HUES48 (cell line): ENCODE measurements around the gene MC5R.
"Not testable (repeated sequence)": the region's sequence is repeated elsewhere in the genome, so short reads cannot be mapped to it uniquely, and the experiment has no call there.

ENCODE experiments used
- H3K27ac ChIP-seq: one replicate; pipeline ENCODE4 v1.7.0; 2013; ENCODE audit warnings: low read depth, low read length, inconsistent platforms
- H3K27me3 ChIP-seq: 2 replicates; pipeline ENCODE4 v1.6.1; 2013; ENCODE audit warnings: mild to moderate bottlenecking, low read length; ENCODE audit not compliant: control insufficient read depth, insufficient read depth
- H3K36me3 ChIP-seq: 2 replicates; pipeline ENCODE4 v1.6.1; 2013; ENCODE audit warnings: low read length; ENCODE audit not compliant: control insufficient read depth, insufficient read depth
- H3K4me1 ChIP-seq: 2 replicates; pipeline ENCODE4 v1.6.1; 2013; ENCODE audit warnings: mild to moderate bottlenecking, low read length; ENCODE audit not compliant: control insufficient read depth, insufficient read depth
- H3K4me3 ChIP-seq: 2 replicates; pipeline ENCODE4 v1.5.1; 2013; ENCODE audit warnings: mild to moderate bottlenecking, low read depth, low read length
- H3K9ac ChIP-seq: 2 replicates; pipeline ENCODE4 v1.6.1; 2013; ENCODE audit warnings: mild to moderate bottlenecking, low read depth, low read length, moderate library complexity
- H3K9me3 ChIP-seq: 2 replicates; pipeline ENCODE4 v1.6.1; 2013; ENCODE audit warnings: low read length; ENCODE audit not compliant: control insufficient read depth, insufficient read depth

Gene MC5R

DNA sequence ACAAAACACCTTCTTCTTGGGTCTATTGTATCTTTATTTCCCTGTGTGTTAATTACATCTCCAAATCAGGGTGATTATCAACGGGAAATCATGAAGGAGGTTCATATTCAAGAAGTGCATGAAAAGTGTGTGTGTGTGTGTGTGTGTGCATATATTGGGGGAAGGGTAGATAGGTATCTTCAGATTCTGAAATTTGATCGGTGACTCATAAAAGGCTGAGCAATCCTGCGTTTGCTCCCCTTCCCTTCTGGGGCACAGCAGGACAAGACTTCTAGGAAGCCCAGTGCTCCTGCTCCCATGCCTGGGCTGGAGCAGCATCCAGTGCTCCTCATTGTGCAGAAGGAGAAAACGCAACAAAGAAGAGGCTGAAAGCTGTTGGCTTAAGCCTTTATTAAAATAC, 25.8 kb downstream of the MC5R start:
- H3K4me1 ChIP-seq: no peaks in the 10 kb centered on the region
- no peak overlapping the region for H3K4me3 ChIP-seq
- H3K27me3 ChIP-seq: no peaks in the 10 kb centered on the region

DNA sequence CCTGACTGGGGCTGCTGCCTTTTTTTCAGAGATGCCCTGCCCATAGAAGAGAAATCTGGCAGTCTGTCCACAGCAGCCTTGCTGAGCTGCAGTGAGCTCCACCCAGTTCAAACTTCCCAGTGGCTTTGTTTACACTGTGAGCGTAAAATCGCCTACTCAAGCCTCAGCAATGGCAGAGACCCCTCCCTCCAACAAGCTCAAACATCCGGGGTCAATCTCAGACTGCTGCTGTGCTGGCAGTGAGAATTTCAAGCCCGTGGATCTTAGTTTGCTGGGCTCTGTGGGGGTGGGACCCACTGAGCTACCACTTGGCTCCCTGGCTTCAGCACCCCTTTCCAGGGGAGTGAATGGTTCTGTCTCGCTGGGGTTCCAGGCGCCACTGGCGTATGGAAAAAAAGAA, 38.9 kb downstream of the MC5R start:
- not testable (repeated sequence) for H3K9ac ChIP-seq, H3K27ac ChIP-seq, H3K4me1 ChIP-seq, H3K36me3 ChIP-seq, H3K4me3 ChIP-seq, H3K9me3 ChIP-seq
- H3K27me3 ChIP-seq: peaks cover 16% of the 10 kb centered on the region

More for the DNA sequence above, 25.8 kb downstream of the MC5R start:
- Histone ChIP-seq H3K27ac (no peak overlapping the region), H3K9me3 (peaks cover 9% of the 10 kb centered on the region), H3K9ac (no peak overlapping the region), H3K36me3 (no peaks in the 10 kb centered on the region)

DNA sequence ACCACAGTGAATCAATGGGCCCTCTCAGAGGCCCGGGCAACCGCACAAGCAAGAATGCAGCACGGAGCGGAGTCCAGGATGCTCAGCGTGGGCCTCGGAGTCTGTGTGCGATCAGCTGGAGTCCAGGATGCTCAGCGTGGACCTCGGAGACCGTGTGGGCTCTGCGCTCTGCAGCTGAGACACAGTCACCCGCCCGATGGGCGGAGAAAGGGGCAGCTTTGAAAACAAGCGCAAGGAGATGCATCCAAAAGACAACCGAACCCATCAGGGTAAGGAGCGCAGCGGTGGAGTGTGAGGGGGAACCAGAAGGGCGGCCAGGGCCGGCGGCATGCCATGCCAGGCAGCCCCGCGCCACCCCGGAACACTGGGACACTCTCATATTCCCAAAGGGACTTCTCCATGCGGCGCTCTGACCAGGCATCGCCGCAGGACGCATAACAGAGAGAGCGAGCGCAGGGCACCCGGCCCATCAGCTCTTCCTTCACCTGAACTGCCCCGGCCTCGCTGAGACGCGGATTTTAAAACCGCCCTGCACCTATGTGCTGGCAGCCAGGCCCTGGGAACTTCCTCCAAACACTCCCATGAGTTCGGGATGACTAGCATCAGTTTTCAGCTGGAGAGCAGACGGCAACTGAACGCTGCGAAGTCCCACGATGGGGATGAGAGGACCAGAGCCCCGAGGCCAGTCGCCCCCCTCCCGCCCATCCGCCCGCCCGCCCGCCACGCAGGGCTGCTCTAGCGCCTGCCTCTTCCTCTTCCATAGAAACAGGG, 44.7 kb downstream of the MC5R start:
- Histone ChIP-seq H3K27ac (no peak overlapping the region), H3K27me3 (peaks cover 47% of the 10 kb centered on the region), H3K4me3 (peak overlapping the region; percentile 61), H3K36me3 (no peaks in the 10 kb centered on the region), H3K9me3 (no peaks in the 10 kb centered on the region), H3K9ac (peak overlapping the region; percentile 39; the same call in 1 of the 2 replicates), H3K4me1 (no peaks in the 10 kb centered on the region; the same call in 1 of the 2 replicates)

DNA sequence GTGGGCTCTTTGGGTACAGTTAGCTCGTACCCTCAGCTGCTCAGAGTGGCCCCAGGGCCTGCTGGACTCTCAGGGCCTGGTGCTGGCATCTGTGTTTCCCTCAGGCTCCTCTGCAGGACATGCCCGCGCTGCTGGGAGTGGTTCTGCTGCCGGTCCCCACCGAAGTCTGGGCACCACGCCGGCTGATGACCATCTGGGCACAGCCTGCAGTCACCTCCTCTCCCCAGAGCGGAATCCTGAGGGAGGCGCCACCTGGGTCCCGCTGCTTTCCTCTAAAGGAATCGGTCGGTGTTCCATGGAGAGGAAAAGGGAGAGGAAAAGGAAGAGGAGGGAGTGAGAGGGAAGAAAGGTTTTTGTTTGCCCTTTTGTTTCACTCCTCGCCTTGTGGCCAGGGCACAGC, 47.8 kb downstream of the MC5R start:
- H3K9ac ChIP-seq: no peak overlapping the region
- H3K36me3 ChIP-seq: no peaks in the 10 kb centered on the region
- H3K4me1 ChIP-seq: no peaks in the 10 kb centered on the region; the same call in 1 of the 2 replicates
- H3K4me3 ChIP-seq: no peak overlapping the region
- peaks cover 43% of the 10 kb centered on the region for H3K27me3 ChIP-seq
- H3K27ac ChIP-seq: no peak overlapping the region
- no peaks in the 10 kb centered on the region for H3K9me3 ChIP-seq

DNA sequence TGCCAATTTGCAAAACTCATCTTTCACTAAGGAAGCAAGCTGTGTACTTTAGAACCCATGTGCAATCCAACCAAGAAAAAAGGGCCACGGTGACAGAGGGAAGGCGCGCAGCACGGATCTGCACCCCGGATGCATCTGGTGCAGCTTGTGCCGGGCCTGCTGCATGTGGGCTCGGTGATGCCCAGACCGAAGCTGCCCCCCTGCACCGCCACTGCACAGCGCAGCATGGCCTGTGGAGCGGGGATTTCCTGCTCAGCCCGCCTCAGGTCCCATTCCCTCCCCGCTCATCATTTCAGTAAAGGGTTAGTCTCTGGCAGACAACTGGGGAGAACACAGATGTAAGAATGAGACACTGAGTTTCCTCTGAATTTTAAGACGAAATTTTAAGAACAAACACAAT, 48.4 kb downstream of the MC5R start:
- no peaks in the 10 kb centered on the region for H3K36me3 ChIP-seq
- no peak overlapping the region for H3K27ac ChIP-seq
- H3K4me3 ChIP-seq: no peak overlapping the region
- H3K9me3 ChIP-seq: no peaks in the 10 kb centered on the region
- no peak overlapping the region for H3K9ac ChIP-seq
- no peaks in the 10 kb centered on the region; the same call in 1 of the 2 replicates for H3K4me1 ChIP-seq
- H3K27me3 ChIP-seq: peaks cover 36% of the 10 kb centered on the region

DNA sequence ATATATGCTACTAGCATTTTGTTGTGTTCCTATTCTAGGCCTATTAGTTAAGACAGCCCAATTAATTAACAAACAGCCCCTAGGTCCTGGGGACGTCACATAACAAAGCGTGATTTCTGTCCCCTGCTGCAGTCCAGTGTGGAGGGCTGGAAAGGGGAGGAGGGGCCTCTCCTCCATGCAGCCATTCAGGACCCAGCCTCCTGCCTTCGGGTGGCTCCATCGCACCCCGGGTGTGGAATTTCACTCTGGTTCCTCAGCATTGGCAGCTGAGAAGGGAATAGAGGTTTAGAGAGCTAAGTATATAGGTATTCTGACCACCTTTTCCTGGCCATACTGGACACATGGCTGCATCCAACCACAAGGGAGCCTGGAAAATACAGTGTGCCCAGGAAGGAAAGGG, 49.0 kb downstream of the MC5R start:
- Histone ChIP-seq H3K36me3 (no peaks in the 10 kb centered on the region), H3K9me3 (no peaks in the 10 kb centered on the region), H3K4me3 (no peak overlapping the region), H3K9ac (no peak overlapping the region), H3K4me1 (no peaks in the 10 kb centered on the region; the same call in 1 of the 2 replicates), H3K27ac (no peak overlapping the region), H3K27me3 (peaks cover 31% of the 10 kb centered on the region)

DNA sequence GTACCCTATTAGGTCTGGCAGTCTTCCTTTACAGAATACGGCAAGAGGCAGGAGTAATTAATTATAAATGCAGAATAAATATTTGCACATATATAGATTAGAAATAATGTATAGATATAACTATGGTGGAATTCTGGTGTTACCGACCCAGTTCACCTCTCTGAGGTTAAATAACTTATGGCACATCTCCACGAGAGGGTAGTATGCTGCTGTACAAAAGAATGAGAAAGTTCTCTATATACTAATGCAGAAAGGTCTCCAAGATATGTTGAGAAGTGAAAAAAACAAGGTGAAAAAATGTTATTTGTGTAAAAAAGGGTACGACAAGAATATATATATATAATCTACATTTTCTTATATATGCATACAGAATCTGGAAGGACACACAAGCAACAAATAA, 50.6 kb downstream of the MC5R start:
- H3K4me3 ChIP-seq: no peak overlapping the region
- no peaks in the 10 kb centered on the region for H3K36me3 ChIP-seq
- H3K27me3 ChIP-seq: peaks cover 15% of the 10 kb centered on the region
- H3K4me1 ChIP-seq: no peaks in the 10 kb centered on the region; the same call in 1 of the 2 replicates
- H3K27ac ChIP-seq: no peak overlapping the region
- H3K9me3 ChIP-seq: no peaks in the 10 kb centered on the region
- no peak overlapping the region for H3K9ac ChIP-seq
